Measurements from ENCODE around the gene TACC2.

DNA sequence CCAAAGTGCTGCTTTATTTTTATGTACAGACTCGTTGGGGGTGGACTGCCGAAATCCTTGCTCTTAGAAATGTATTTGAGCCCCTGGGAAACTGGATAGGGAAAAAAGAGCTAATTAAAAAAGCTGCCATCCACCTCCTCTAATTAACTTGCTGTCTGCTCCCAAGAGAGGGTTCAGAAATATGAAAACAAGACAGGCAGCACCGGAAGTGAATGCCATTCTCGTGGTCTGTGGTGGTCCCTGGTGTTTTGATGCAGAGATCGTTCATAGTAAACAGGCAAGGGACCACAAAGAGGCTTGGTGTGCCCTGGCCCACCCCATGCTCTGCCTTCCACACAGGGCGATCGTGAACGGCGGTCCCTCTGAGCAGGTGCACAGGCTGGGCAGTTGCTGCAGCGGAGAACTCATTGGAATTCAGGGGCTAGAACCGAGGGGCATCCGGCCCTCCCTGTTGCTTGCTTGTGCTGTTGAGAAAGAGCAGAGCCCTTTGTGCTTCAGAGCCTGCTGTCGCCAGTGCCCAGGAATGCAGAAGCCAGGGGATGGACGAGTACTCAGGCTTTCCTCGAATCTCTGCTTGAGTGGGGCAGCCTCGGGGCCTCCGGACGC is 203.1 kb downstream of the TACC2 start:
- TF ChIP-seq, protein P1, sequence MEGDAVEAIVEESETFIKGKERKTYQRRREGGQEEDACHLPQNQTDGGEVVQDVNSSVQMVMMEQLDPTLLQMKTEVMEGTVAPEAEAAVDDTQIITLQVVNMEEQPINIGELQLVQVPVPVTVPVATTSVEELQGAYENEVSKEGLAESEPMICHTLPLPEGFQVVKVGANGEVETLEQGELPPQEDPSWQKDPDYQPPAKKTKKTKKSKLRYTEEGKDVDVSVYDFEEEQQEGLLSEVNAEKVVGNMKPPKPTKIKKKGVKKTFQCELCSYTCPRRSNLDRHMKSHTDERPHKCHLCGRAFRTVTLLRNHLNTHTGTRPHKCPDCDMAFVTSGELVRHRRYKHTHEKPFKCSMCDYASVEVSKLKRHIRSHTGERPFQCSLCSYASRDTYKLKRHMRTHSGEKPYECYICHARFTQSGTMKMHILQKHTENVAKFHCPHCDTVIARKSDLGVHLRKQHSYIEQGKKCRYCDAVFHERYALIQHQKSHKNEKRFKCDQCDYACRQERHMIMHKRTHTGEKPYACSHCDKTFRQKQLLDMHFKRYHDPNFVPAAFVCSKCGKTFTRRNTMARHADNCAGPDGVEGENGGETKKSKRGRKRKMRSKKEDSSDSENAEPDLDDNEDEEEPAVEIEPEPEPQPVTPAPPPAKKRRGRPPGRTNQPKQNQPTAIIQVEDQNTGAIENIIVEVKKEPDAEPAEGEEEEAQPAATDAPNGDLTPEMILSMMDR (conservative IDR thresholded peaks at IDR 0.05; ENCODE audit: low read depth in 2 of 2): no peak
- TF ChIP-seq EZH2phosphoT487 (IDR thresholded peaks at IDR 0.05; ENCODE audit: unreplicated experiment) (no peak), EZH2 (IDR thresholded peaks at IDR 0.05; ENCODE audit: low read depth, unreplicated experiment) (no peak), POLR2AphosphoS5 (IDR thresholded peaks at IDR 0.05; ENCODE audit: low read depth) (no peak), JUNB (IDR thresholded peaks at IDR 0.05; ENCODE audit: unreplicated experiment) (no peak), NANOG (IDR thresholded peaks at IDR 0.05; ENCODE audit: borderline replicate concordance) (no peak), ZNF331 (CRISPR knock-in tag; IDR thresholded peaks at IDR 0.05; ENCODE audit: low read depth) (no peak), CREB1 (CRISPR knock-in tag; IDR thresholded peaks at IDR 0.05; ENCODE audit: low read depth) (no peak), STAT1 (IDR thresholded peaks at IDR 0.05; ENCODE audit: unreplicated experiment) (no peak), ZNF114 (CRISPR knock-in tag; IDR thresholded peaks at IDR 0.05) (no peak)
- TF ChIP-seq, protein P2, sequence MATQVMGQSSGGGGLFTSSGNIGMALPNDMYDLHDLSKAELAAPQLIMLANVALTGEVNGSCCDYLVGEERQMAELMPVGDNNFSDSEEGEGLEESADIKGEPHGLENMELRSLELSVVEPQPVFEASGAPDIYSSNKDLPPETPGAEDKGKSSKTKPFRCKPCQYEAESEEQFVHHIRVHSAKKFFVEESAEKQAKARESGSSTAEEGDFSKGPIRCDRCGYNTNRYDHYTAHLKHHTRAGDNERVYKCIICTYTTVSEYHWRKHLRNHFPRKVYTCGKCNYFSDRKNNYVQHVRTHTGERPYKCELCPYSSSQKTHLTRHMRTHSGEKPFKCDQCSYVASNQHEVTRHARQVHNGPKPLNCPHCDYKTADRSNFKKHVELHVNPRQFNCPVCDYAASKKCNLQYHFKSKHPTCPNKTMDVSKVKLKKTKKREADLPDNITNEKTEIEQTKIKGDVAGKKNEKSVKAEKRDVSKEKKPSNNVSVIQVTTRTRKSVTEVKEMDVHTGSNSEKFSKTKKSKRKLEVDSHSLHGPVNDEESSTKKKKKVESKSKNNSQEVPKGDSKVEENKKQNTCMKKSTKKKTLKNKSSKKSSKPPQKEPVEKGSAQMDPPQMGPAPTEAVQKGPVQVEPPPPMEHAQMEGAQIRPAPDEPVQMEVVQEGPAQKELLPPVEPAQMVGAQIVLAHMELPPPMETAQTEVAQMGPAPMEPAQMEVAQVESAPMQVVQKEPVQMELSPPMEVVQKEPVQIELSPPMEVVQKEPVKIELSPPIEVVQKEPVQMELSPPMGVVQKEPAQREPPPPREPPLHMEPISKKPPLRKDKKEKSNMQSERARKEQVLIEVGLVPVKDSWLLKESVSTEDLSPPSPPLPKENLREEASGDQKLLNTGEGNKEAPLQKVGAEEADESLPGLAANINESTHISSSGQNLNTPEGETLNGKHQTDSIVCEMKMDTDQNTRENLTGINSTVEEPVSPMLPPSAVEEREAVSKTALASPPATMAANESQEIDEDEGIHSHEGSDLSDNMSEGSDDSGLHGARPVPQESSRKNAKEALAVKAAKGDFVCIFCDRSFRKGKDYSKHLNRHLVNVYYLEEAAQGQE (IDR thresholded peaks at IDR 0.05; ENCODE audit: unreplicated experiment): no peak
- TF ChIP-seq, protein P3, sequence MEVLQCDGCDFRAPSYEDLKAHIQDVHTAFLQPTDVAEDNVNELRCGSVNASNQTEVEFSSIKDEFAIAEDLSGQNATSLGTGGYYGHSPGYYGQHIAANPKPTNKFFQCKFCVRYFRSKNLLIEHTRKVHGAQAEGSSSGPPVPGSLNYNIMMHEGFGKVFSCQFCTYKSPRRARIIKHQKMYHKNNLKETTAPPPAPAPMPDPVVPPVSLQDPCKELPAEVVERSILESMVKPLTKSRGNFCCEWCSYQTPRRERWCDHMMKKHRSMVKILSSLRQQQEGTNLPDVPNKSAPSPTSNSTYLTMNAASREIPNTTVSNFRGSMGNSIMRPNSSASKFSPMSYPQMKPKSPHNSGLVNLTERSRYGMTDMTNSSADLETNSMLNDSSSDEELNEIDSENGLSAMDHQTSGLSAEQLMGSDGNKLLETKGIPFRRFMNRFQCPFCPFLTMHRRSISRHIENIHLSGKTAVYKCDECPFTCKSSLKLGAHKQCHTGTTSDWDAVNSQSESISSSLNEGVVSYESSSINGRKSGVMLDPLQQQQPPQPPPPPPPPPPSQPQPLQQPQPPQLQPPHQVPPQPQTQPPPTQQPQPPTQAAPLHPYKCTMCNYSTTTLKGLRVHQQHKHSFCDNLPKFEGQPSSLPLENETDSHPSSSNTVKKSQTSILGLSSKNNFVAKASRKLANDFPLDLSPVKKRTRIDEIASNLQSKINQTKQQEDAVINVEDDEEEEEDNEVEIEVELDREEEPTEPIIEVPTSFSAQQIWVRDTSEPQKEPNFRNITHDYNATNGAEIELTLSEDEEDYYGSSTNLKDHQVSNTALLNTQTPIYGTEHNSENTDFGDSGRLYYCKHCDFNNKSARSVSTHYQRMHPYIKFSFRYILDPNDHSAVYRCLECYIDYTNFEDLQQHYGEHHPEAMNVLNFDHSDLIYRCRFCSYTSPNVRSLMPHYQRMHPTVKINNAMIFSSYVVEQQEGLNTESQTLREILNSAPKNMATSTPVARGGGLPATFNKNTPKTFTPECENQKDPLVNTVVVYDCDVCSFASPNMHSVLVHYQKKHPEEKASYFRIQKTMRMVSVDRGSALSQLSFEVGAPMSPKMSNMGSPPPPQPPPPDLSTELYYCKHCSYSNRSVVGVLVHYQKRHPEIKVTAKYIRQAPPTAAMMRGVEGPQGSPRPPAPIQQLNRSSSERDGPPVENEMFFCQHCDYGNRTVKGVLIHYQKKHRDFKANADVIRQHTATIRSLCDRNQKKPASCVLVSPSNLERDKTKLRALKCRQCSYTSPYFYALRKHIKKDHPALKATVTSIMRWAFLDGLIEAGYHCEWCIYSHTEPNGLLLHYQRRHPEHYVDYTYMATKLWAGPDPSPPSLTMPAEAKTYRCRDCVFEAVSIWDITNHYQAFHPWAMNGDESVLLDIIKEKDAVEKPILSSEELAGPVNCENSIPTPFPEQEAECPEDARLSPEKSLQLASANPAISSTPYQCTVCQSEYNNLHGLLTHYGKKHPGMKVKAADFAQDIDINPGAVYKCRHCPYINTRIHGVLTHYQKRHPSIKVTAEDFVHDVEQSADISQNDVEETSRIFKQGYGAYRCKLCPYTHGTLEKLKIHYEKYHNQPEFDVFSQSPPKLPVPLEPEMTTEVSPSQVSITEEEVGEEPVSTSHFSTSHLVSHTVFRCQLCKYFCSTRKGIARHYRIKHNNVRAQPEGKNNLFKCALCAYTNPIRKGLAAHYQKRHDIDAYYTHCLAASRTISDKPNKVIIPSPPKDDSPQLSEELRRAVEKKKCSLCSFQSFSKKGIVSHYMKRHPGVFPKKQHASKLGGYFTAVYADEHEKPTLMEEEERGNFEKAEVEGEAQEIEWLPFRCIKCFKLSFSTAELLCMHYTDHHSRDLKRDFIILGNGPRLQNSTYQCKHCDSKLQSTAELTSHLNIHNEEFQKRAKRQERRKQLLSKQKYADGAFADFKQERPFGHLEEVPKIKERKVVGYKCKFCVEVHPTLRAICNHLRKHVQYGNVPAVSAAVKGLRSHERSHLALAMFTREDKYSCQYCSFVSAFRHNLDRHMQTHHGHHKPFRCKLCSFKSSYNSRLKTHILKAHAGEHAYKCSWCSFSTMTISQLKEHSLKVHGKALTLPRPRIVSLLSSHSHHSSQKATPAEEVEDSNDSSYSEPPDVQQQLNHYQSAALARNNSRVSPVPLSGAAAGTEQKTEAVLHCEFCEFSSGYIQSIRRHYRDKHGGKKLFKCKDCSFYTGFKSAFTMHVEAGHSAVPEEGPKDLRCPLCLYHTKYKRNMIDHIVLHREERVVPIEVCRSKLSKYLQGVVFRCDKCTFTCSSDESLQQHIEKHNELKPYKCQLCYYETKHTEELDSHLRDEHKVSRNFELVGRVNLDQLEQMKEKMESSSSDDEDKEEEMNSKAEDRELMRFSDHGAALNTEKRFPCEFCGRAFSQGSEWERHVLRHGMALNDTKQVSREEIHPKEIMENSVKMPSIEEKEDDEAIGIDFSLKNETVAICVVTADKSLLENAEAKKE (CRISPR knock-in tag; IDR thresholded peaks at IDR 0.05): no peak
- TF ChIP-seq, protein P4, sequence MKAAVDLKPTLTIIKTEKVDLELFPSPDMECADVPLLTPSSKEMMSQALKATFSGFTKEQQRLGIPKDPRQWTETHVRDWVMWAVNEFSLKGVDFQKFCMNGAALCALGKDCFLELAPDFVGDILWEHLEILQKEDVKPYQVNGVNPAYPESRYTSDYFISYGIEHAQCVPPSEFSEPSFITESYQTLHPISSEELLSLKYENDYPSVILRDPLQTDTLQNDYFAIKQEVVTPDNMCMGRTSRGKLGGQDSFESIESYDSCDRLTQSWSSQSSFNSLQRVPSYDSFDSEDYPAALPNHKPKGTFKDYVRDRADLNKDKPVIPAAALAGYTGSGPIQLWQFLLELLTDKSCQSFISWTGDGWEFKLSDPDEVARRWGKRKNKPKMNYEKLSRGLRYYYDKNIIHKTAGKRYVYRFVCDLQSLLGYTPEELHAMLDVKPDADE (IDR thresholded peaks at IDR 0.05): no peak
